Endometrial microvascular endothelial cells (primary cell): Measurements from ENCODE around the gene SLC24A1. TPM values are rescaled to one million over a fixed set of nuclear protein-coding genes. Genes with fewer than 3 reads are reported as not detected.
"Not testable (repeated sequence)": the region's sequence is repeated elsewhere in the genome, so short reads cannot be mapped to it uniquely, and the experiment has no call there.

Source experiments
- in situ Hi-C: cut with HindIII; loops from 2 replicates; pipeline ENCODE4 v1.10.0; 2017; ENCODE audit warnings: low sequenced_read_pairs, low pct_unique_long_range_greater_than_20kb; ENCODE audit errors: inconsistent ontology term
- total RNA-seq: library from RNA; depleted of rRNA; stranded (reverse); fragments of >200 nt; gene quantifications from one replicate; pipeline ENCODE4 v1.2.3, GENCODE V29; 2015; ENCODE audit errors: inconsistent ontology term

SLC24A1 gene
- total RNA-seq, 1 donor from 2014 or later: 4.8 TPM

DNA sequence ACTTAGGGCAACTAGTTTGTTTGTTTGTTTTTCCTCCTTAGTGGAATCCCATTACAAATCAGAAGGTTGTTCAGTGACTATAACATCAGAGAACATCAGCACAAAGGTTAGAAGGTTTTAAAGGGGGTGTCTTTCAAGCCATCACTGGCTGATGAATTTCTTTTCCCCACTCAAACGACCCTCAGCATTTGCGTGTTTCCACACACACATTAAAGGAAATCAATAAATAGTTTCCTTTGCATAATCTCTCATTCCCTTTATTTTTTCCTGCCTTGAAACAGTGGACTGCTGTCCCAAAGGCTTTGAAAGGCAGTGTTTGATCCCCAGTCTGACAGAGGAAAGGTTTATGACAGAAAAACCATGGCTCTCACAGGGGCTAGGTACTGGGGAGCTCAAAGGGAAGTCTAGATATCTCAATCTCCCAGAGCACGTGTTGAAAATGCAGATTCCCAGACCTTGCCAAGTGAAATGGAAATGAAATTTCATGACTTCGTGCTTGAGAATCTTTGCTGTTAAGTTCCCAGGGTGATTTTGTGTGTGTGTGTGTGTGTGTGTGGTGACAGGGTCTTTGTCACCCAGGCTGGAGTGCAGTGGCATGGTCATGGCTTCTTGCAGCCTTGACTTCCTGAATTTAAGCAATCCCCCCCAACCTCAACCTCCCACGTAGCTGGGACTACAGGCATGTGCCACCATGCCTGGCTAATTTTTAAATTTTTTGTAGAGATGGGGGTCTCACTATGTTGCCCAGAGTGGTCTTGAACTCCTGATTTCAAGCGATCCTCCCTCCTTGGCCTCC is 8.6 kb upstream of the SLC24A1 start:
- in situ Hi-C loops: no loop called here

DNA sequence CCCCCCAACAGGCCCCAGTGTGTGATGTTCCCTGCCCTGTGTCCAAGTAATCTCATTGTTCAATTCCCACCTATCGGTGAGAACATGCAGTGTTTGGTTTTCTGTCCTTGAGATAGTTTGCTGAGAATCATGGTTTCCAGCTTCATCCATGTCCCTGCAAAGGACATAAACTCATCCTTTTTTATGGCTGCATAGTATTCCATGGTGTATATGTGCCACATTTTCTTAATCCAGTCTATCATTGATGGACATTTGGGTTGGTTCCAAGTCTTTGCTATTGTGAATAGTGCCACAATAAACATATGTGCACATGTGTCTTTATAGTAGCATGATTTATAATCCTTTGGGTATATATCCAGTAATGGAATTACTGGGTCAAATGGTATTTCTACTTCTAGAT is 5.9 kb upstream of the SLC24A1 start:
- in situ Hi-C loops: not testable (repeated sequence)

DNA sequence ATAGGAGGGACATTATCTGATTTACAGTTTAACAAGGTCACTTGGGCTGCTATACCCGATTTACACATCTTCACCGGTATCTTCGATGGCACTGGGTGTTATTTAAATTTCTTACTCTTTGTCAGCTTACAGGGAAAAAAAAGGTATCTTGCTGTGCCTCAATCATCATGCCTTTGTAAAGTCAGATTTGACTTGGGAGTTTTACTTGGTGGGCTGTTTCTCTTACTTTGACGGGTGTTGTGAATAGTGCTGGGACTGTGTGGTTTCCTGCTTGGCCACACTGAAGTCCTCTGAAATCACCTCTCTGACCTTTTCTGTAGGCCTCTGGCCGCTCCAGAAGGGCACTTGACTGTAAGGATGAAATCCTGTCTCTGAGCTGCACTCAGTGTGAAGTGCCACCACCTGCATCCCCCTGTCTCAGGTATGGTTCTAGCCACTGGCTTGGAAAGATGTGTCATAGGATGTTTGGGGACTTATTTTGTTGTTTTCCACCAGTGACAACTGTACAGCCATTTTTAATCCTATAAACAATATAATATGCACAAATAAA is 3.1 kb upstream of the SLC24A1 start:
- in situ Hi-C loops: no loop called here

DNA sequence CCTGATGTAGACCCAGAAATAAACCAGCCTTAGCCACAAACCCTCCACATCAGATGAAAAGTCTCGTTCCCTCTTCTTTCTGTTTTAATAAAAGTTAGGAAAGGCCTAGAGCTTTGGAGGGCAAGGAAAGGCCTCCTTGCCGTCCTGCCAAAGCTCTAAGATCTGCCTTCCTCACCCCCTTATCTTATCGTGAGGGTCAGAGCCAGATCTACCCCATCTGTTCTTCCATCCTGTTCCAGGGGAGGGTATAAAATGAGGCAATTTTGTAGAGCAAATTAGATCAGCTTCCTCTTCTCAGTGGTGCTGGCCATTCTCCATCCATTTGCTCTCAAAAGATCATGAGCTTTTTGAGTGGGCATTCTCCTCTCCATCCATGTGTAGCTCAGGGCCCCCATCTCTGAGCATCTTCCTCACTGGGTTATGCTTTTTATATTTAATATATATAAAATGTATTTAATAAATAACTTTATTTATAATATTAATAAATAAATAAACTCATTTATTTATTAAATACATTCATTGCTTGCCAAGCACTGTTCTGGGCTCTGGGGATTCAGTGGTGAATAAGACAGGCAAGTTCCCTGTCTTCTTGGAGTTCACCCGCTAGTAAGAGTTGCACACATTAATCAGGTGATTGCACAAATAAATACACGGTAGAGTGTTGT is 2.0 kb upstream of the SLC24A1 start:
- in situ Hi-C loops: no loop called here

DNA sequence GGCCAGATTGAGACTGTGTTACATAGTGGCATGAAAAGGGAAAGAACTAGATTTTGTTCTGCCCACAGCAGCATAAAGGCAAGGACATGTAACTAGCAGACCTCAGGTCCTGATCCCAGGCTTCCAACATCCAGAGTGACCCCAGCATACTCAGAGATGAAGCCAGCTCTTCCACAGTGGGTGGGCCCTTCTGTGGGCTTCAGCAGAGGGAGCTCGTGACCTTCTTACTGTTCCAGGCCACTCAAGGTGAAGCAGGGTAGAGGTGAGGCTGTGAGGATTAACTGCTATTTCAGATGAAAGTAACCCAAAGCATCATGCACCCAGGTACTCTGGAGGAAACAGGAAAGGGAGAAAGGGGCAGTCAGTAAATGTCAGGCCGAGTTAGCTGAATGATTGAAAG is 905 bp upstream of the SLC24A1 start:
- in situ Hi-C loops: no loop called here

DNA sequence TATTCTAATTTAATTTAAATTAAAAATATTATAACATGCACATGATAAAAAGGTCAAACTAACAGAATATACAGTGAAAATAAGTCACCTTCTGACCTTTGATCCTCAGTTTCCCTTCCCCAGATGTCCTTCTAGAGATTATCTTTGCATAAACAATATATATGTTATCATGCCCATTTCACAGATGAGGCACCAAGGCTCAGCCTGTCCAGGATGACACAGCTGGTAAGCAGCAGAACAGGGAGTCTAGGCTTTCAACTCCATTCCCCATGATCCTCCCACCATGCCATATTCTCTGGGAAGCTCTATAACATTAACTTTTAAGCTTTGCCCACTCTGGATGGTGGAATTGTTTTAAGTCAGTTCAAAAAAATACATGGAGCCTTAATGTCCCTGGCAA is 1.4 kb downstream of the SLC24A1 start:
- in situ Hi-C loops: no loop called here

DNA sequence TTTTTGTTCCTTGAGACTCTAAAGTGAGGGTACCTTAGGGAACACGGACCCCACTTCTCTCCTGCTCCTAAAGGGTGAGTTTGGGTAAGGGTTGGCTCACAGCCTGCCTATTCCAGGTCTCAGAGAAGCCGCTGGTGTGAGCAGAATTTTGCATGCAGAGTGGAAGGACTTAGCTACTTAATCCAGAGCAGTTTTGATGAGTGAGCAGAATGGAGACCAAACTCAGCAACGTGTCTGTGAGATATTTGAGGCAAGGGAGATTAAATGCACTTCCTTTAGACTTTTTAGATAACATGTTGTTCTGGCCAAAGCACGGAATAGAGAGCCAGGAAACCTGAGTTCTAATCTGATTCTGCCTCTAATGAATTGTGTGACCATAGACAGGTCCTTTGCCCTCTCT is 5.1 kb downstream of the SLC24A1 start:
- in situ Hi-C loops: no loop called here

DNA sequence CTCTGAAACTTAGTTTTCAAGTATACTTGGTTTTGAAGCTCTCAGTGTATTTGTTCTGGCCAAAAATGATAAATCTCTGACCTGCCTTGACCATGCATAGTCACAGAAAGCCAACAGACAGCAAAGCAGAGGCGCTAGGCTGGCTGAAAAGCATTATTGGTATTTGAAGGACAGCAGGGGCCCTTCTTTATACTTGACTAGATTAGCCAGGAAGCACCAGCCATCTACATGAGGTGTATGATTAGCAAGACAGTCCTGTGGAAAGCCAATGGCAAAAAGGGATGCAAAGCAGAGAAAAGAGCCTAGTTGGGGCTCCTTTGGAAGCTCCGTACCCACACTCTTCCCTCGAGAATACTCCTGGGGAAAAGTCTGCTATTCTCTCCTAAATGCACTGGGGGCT is 7.8 kb downstream of the SLC24A1 start:
- in situ Hi-C loops: no loop called here

DNA sequence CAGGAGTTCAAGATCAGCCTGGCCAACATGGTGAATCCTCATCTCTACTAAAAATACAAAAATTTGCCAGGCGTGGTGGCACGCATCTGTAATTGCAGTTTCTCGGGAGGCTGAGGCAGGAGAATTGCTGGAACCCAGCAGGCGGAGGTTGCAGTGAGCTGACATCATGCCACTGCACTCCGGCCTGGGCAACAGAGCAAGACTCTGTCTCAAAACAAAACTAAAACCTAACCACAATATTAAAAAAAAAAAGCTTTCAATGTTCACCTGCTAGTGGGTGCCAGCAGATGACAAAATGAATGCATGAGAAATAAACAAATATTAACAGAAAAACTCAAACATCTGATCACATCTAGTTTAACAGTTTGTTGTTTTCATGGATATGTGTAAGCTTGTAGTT is 9.0 kb downstream of the SLC24A1 start:
- in situ Hi-C loops: no loop called here

DNA sequence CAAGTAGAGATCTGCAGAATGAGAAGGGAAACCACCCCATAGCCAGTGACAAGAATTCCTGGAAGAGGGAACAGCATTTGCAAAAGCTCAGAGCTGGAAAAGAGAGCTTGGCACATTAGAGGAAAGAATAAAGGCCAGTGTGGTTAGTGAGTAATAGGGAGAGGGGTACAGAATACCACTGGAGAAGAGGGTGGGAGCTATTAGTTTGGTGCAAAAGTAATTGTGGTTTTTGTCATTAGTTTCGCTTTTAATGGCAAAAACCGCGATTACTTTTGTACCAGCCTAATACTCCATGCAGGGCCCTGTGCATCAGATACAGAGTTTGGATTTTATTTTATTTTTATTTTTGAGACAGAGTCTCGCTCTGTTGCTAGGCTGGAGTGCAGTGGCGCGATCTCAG is 9.8 kb downstream of the SLC24A1 start:
- in situ Hi-C loops: no loop called here

DNA sequence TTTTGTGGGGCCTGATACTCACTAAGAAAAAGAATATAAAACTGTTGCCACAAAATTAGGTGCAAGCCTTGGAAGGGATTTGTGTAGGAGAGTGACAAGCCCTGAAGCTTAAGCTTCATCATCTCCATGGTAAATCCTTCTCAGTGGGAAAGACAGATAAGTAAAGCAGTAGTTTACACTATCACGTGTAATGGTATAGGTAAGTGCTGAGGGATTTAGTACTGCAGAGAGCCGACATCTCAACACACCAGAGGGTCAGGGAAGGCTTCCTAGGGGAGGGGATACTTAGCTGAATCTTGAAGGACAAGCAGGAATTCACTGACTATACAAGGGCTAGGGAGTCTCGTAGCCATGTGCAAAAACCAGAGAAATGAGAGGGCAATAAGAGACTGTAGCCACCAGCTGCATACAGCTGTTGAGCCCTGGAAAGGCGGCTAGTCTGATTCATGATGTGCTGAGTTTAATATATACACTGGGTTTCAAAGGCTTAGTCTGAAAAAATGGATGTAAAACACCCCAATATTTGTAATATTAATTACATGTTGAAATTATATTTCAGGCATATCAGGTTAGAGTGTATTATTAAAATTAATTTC is 11.1 kb downstream of the SLC24A1 start:
- in situ Hi-C loops: no loop called here

DNA sequence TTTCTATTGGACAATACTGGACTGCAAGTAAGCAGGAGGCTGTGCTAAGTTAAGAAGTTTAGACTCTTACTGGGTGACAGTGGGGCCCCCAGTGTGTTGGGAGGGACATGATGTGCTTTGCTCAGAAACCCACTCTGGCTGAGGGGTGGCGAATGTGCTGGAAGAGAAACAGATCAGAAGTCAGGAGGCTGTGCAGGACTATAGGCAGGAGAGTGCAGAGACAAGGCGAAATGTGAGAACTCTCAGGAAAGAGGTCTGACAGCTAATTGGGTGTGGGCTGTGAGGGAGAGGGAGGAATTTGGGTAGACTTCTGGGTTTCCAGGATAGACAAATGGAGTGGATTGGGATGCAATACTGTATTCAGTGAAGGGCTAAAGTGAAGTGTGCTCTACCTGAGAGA is 12.0 kb downstream of the SLC24A1 start:
- in situ Hi-C loops: no loop called here

DNA sequence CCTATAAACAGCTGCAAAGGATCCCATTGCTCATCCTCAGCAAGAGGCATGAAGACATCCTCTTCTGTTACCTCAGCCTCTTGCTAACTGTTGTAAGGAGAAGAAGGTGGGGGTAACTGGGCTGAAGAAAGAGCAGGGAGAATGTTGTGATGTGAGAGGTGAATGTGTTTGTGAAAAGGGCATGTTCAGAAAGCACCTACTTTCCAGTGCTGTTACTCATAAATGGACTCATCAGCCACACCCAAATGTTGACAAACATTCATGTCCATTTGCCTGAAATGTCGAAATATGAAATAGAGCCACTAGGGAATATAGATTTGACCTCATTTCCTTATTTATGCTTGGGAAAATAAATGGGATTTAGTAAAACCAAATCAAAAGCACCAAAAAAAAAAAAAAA is 12.6 kb downstream of the SLC24A1 start:
- in situ Hi-C loops: no loop called here

DNA sequence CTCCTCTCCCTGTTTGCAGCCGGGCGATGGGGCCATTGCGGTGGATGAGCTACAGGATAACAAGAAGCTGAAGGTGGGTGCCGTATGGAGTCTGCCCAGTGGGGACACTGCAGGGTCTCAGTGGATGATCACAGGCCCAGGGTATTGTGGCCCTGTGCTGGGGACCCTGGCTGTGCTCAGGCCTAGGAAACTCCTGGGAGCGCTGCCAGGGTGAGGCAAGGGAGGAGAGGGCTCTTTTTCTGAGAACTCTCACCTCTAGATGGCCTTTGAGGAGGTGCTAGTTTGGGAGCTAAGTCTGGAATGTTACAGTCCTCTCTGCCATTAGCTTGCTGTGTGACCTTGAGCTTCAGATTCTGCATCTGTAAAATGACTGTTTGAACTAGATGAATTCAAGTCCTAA is 16.4 kb downstream of the SLC24A1 start:
- in situ Hi-C loops: no loop called here

DNA sequence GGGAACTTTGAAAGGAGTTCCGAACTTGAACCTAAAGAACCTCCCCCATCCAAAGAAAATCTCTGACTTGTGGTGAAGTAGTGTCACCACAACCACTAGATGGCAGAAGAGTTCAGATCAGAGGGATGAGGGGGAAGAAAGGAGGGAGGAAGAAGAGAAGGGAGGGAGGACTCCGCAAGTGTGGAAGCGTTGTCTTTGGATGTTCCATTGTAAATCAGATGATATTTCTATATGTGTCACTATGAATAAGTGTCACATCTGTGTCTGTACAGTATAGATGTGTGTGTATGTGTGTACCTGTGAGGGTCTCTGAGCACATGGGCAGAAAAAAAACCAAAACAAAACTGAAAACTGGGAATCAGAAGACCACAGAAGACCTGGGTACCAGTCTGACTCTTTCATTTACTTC is 16.9 kb downstream of the SLC24A1 start:
- in situ Hi-C loops: no loop called here

DNA sequence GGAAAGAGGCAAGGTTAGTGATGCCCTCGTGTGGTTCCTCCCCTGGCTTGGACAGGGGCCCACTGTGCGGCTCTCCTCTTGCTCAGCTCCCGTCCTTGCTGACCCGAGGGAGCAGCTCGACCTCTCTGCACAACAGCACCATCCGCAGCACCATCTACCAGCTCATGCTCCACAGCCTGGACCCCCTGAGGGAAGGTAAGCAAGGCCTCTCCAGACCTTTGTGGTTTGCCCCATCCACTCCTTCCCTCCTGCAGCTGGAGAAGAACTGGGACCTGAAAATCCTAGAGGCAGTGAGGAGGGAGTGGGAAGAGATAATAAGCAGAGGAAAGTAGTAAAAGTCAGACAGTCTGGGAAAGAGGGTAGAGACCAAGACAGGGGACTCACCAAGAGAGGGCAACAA is 17.8 kb downstream of the SLC24A1 start:
- in situ Hi-C loops: no loop called here

DNA sequence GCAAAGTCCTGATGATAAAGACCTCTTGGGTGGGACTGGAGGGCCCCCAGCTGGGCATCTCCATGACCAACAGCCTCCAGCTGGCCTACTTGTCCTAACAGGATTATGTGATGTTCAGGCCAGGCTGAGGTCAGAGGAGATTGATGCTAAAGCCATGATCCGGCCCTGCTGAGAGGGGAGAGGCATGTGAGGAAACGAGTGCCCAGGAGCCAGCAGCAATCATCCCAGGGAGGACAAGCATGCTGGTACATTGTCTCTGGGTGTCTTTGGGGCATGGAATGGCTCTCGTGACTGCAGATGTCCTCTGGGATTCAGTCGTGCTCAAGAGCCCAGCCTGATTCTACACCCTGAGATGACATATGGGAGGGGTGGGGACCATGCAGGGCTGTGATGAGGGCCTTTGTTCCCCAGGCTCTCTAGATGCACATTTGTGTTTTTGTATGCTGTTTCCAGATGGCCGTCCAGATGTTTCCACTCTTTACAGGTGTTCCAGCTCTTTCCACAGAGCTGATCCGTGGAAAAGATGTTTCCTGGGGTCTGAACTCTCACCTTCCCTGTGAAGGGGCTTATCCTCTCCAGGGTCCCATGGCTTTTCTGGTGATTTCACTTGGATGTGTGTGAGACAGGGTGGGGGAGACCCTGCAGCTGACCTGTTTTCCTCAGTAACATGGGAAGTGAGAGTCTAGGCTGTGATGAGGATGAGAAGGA is 20.2 kb downstream of the SLC24A1 start:
- in situ Hi-C loops: no loop called here

DNA sequence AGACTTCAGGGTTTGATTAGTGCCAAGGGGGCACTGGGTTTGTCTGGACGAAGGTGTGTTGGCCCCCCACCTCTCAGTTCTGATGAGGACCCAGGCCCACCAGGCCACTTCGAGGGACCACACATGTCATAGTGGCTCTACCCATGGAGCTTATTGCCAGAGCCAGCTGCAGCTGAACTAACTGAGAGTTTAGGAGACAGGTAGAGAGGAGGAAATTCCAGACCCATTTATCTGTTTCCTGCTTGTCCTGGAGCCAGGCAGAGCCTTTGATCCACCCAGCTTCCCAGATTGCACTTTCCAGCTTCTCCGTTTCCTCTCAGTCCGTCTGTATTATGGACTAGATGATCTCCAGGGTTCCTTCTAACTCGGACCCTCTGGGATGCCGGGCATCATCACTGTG is 20.9 kb downstream of the SLC24A1 start:
- in situ Hi-C loops: no loop called here

DNA sequence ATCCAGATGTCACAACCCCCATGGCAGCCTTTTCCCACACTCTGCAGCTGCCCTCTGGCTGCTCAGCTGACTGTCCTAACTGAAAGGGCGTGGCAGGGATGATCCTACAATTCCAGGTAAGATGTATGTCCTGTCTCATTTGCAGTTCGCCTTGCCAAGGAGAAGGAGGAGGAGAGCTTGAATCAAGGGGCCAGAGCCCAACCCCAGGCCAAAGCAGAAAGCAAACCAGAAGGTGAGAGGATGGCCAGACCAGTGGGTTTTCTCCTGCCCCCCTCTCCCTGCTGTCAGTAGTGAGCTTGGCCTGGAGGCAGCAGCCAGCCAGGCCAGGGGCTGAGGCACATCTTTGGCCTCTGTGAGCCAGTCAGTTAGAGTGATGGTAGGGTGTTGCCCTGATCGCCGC is 22.5 kb downstream of the SLC24A1 start:
- in situ Hi-C loops: no loop called here
